ENCODE measurements around the gene MRPS34.

MRPS34 gene

GRCh38 chr16:1752853-1753252, 20.1 kb downstream of the MRPS34 start:
- ChIA-PET CTCF (interaction anchor here (0.8 kb wide), 1 partner anchor 29 kb away, joined by 3 read pairs; no protein-coding TSS in a partner anchor), POLR2A (no interaction called here)
- H3K4me3 ChIP-seq (ENCODE audit: low read depth, low read length): no peak overlapping the region
- DNase-seq (ENCODE audit: low read depth, low spot score): no peak
- TF ChIP-seq CTCF (IDR thresholded peaks at IDR 0.05; ENCODE audit: insufficient read depth, low read length, missing control alignments): no peak

- no peak for TF ChIP-seq CTCF (IDR thresholded peaks at IDR 0.05; ENCODE audit: insufficient read depth, low read length, missing control alignments)
- CTCF ChIA-PET: interaction anchor here (0.8 kb wide), 1 partner anchor 28 kb away, joined by 3 read pairs; no protein-coding TSS in a partner anchor
- DNase-seq (ENCODE audit: low read depth, low spot score): no peak
- no peak overlapping the region for H3K4me3 ChIP-seq (ENCODE audit: low read depth, low read length)
- POLR2A ChIA-PET: no interaction called here
Observed at GRCh38 chr16:1751946-1752345, 21.0 kb downstream of the MRPS34 start.

GRCh38 chr16:1749152-1750117, 23.5 kb downstream of the MRPS34 start:
- DNase-seq (ENCODE audit: low read depth, low spot score): no peak
- no peak for TF ChIP-seq CTCF (IDR thresholded peaks at IDR 0.05; ENCODE audit: insufficient read depth, low read length, missing control alignments)
- H3K4me3 ChIP-seq (ENCODE audit: low read depth, low read length): no peak overlapping the region
- ChIA-PET POLR2A (interaction anchor here (0.5 kb wide), 1 partner anchor 1057 kb away, joined by 3 read pairs; no protein-coding TSS in a partner anchor), CTCF (interaction anchor here (2.2 kb wide), 1 partner anchor 44 kb away, joined by 6 read pairs; the partner anchor contains the start of gene MAPK8IP3)

- DNase-seq (ENCODE audit: low read depth, low spot score): no peak
- ChIA-PET CTCF (interaction anchor here (2.6 kb wide), 1 partner anchor 24 kb away, joined by 11 read pairs; no protein-coding TSS in a partner anchor), POLR2A (no interaction called here)
- TF ChIP-seq CTCF (IDR thresholded peaks at IDR 0.05; ENCODE audit: insufficient read depth, low read length, missing control alignments): no peak
- H3K4me3 ChIP-seq (ENCODE audit: low read depth, low read length): no peak overlapping the region
Observed at GRCh38 chr16:1747934-1748333, 25.0 kb downstream of the MRPS34 start.

- CTCF ChIA-PET: interaction anchor here (1.2 to 2.6 kb wide), 3 partner anchors 23 to 65 kb away, joined by 3 to 11 read pairs (median 3); partner anchors contain the start of gene NME3
- no peak for DNase-seq (ENCODE audit: low read depth, low spot score)
- POLR2A ChIA-PET: interaction anchor here (1.1 kb wide), 1 partner anchor 31 kb away, joined by 3 read pairs; no protein-coding TSS in a partner anchor
- no peak for TF ChIP-seq CTCF (IDR thresholded peaks at IDR 0.05; ENCODE audit: insufficient read depth, low read length, missing control alignments)
- H3K4me3 ChIP-seq (ENCODE audit: low read depth, low read length): no peak overlapping the region
Observed at GRCh38 chr16:1746693-1747195, 26.2 kb downstream of the MRPS34 start.

All from AG04449 (cell line).